GM20000 (cell line): ENCODE measurements around the gene UNC119B.

Experiments
- DNase-seq: peaks from one replicate; pipeline ENCODE4 v3.0.0; 2012; ENCODE audit warnings: low spot score
- TF ChIP-seq, protein P1 (sequence below): IDR thresholded peaks from 2 replicates; pipeline ENCODE4 v1.5.1; 2012; ENCODE audit warnings: mild to moderate bottlenecking, control low read depth; ENCODE audit errors: extremely low read depth, missing control alignments

The UNC119B gene

GRCh38 chr12:120736404-120737331 lies 26.4 kb downstream of the UNC119B start:
- no peak for DNase-seq
- TF ChIP-seq, protein P1, sequence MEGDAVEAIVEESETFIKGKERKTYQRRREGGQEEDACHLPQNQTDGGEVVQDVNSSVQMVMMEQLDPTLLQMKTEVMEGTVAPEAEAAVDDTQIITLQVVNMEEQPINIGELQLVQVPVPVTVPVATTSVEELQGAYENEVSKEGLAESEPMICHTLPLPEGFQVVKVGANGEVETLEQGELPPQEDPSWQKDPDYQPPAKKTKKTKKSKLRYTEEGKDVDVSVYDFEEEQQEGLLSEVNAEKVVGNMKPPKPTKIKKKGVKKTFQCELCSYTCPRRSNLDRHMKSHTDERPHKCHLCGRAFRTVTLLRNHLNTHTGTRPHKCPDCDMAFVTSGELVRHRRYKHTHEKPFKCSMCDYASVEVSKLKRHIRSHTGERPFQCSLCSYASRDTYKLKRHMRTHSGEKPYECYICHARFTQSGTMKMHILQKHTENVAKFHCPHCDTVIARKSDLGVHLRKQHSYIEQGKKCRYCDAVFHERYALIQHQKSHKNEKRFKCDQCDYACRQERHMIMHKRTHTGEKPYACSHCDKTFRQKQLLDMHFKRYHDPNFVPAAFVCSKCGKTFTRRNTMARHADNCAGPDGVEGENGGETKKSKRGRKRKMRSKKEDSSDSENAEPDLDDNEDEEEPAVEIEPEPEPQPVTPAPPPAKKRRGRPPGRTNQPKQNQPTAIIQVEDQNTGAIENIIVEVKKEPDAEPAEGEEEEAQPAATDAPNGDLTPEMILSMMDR = no peak

GRCh38 chr12:120737557-120738251 lies 27.4 kb downstream of the UNC119B start:
- TF ChIP-seq, protein P1 = no peak
- no peak for DNase-seq

- no peak for DNase-seq
- TF ChIP-seq, protein P1 = no peak
Measured at GRCh38 chr12:120738252-120739030, 28.2 kb downstream of the UNC119B start.

DNA sequence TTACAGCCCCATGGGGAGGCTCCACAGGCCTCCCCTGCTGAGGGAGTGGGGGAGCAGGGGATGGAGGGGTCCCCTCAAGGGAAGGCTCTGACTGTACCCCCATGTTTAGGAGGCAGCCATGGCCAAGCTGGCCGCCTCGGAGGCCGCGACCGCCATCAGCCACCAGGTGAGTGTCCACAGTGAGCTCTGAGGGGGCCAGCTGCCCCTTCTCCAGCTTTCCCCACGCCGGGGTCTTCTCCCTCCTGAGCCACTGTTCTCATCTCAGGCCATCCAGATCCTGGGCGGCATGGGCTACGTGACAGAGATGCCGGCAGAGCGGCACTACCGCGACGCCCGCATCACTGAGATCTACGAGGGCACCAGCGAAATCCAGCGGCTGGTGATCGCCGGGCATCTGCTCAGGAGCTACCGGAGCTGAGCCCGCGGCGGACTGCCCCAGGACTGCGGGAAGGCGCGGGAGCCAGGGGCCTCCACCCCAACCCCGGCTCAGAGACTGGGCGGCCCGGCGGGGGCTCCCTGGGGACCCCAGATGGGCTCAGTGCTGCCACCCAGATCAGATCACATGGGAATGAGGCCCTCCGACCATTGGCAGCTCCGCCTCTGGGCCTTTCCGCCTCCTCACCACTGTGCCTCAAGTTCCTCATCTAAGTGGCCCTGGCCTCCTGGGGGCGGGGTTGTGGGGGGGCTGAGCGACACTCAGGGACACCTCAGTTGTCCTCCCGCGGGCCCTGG lies 28.9 kb downstream of the UNC119B start:
- DNase-seq = no peak
- TF ChIP-seq, protein P1 = no peak

DNA sequence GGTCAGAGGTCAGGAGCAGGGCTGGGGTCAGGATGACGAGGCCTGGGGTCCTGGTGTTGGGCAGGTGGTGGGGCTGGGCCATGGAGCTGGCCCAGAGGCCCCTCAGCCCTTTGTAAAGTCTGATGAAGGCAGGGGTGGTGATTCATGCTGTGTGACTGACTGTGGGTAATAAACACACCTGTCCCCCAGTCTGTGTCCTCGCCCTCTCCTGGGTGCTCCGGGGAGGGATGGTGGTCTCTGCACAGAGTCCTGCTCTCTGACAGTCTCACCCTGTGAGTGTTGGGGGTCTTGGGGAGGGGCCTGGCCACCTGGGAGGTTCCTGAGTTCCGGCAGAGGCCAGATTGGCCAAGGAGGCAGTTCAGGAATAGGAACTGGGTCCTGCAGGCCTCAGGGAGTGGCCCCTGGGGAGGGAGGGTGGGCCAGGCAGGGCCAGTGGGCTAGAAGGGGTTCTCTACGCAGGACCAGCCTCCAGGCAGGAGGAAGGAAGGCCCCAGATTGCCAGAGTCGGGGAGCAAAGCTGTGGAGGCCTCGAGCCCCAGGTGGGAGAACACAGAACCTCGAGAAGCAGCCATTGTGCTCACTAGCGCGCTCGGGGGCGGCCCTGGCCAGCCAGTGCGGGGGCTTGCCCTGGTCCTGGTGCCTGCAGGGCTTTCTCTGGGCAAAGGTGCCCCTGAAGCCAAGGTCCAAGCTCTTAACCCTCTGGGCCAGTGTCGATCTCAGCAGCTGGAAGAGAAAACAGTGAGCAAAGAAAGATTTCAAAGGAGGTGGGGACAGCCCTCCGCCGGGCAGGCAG lies 29.8 kb downstream of the UNC119B start:
- DNase-seq = no peak
- TF ChIP-seq, protein P1 = no peak

- no peak for DNase-seq
- TF ChIP-seq, protein P1 = no peak
Measured at GRCh38 chr12:120740871-120741270, 30.6 kb downstream of the UNC119B start.
